RPMI7951 (cell line): Measurements from ENCODE around the gene UBAC2. TPM values are rescaled to one million over a fixed set of nuclear protein-coding genes. Genes with fewer than 3 reads are reported as not detected.

Source experiments
- DNase-seq: peaks from one replicate; pipeline ENCODE4 v3.0.0-alpha.2; 2012; ENCODE audit warnings: low read depth
- total RNA-seq: library from RNA; depleted of rRNA; stranded (reverse); fragments of >200 nt; shearing (Covaris generic); gene quantifications from 2 replicates; pipeline ENCODE4 v1.2.3, GENCODE V29; 2014

The UBAC2 gene
- total RNA-seq, 1 experiment from 2014 or later: 29.1 TPM

GRCh38 chr13:99415851-99416331, 215.2 kb downstream of the UBAC2 start:
- peak; percentile 16 for DNase-seq

- DNase-seq: no peak
Observed at GRCh38 chr13:99416411-99417121, 215.9 kb downstream of the UBAC2 start.

DNA sequence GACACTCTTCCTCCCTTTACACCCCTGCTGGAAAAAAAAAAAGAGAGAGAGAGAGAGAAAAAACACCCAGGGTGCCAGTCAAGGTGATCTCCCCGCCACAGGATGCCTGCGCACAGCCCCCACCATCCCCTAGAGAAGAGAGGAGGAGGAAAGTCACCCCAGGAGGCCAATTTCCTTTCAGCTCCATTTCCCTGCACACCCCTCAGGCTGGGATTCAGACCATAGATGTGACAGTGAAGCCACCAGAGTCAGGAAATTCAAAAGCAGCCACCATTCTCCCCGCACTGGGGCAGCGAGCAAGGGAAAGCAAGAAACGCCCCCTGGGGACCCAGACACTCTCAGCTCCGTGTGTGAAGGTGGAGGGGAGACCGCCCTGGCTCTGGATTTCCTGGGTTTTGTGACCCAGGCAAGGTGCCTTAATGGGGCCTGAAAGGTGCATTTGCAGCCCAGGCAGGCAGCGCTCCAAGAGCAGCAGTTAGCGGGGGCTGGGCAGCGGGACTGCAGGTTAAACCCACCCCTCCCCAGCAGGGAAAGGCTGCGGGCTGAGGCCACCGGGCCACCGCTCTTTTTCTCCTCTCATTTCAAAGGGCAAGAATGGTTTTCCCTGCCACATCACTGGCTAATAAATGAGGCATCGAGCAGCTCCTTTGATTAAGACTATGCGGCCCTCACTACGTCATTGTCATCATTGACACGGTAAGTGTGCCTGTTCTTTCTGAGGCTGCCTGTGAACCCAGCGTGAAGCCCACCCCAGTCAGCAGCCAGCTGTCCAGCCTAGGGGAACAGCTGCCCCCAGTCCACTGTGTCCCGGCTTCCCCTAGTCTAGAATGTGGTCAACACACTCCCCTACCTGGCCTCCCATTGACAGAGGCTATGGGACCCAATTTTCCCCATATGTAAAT, 216.8 kb downstream of the UBAC2 start:
- DNase-seq: no peak

- no peak for DNase-seq
Observed at GRCh38 chr13:99418103-99418842, 217.6 kb downstream of the UBAC2 start.

- no peak for DNase-seq
Observed at GRCh38 chr13:99418843-99419140, 218.1 kb downstream of the UBAC2 start.

- DNase-seq: no peak
Observed at GRCh38 chr13:99419591-99420243, 219.1 kb downstream of the UBAC2 start.

GRCh38 chr13:99421271-99421670, 220.6 kb downstream of the UBAC2 start:
- DNase-seq: no peak

DNA sequence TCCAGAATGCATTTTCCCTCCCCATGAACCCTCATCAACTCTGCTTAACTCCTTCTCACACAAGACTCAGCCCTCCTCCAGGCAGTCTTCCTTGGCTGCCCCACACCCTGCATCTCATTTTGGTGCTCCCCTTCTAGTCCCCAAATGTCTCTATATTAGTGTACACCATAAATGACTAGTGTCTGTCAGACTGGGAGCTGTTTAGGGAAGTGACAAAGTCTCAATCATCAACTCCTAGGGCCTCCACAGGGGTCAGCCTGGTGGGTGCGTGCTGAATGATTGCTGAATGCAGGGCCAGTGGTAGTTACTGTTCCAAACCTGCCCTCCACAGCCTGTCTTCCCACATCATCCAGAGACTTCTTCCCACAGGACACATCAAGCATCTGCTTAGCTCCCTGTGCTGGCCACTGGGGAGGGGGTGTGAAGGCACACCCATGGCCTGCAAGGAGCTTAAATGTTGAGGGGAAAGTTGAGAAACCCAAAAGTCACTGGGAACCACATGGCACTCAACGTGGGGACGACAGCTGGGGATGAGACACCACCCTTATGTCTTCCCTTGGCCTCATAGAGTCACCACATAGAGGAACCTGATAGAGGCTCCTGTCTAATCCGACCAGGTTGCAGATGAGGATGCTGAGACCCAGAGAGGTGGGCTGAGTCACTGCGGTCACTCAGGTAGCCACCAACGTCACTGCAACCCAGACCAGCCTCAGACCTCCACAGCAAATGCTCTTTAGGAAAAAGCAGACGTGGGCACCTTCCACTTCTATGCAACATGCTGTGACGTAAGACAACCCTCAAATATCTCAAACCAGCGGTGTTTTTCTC, 221.3 kb downstream of the UBAC2 start:
- no peak for DNase-seq

GRCh38 chr13:99422586-99423220, 222.0 kb downstream of the UBAC2 start:
- no peak for DNase-seq

- no peak for DNase-seq
Observed at GRCh38 chr13:99425485-99426341, 225.1 kb downstream of the UBAC2 start.

DNA sequence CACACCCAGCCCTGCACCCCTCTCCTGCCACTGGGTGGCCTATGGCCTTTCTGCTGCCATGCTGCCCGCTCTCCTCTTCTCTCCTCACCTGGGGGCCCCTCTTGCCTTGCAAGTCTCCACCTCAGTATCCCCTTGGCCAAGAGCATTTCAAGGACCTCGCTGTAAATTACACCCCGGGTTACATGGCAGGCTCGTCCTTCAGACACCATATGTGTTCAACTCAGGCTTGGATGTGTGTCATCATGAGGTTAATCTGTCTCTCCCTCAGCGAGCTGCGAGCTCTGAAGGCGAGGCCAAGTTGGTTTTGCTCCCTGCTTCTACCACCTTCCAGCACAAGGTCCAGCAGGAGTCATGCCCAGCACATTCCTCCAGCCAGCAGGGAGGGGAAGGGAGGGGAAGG, 225.8 kb downstream of the UBAC2 start:
- no peak for DNase-seq

- DNase-seq: no peak
Observed at GRCh38 chr13:99429670-99430069, 229.0 kb downstream of the UBAC2 start.

DNA sequence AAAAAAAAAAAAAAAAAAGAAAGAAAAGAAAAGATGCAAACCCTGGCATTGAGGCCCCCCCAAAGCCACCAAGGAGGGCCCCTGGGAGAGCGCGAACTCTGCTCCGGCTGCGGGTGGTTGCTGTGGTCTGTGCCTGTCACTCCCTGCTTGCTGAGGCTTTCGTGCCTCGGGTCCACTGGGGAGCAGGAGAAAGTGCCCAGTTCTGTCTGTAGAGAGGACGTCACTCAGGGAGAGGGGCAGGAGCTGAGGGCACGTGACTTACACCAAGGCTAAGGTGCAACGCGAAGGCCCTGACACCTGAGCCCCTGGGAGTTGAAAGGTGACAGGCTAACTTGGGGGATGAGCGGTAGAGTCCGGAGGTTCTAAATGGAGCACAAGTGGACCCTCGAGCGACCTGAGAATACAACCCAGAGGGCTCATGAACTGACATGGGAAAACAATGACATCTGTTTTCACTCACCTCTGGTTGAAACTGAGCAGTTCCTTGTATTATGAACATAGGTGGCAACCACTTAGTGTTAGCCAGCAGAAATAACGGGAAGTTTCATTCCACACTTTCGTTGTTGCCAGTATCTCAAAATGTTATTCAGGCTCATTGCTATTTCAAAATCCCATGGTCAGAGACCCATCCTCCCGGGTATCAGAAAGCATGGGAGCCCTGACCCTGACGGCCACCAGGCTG, 231.4 kb downstream of the UBAC2 start:
- DNase-seq: no peak

- DNase-seq: peak; percentile 79
Observed at GRCh38 chr13:99432609-99433542, 232.2 kb downstream of the UBAC2 start.

DNA sequence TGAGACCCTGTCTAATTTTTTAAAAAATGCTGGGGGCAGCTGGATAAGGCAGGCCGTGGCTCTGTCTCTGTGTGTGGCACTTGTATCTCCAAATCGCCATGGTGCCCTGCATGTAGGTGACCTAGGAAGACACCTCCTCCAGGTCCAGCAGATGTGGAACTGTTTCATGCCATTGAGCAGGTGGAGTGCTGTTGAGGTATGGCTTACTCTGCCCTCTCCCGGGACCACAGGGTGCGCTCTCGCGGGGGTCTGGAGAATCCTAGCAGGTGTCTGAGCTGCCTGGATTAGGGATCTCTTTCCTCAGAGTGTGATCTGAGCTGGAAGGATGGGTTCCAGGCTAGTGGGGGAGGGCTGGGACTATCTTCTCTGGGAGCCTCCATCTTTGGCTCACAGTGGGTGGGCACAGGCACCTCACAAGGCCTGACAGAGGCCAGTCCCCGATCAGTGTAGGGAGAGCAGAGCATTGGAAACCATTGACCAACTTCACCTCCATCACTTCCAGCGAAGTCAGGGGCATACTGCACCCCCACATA, 233.0 kb downstream of the UBAC2 start:
- DNase-seq: no peak

DNA sequence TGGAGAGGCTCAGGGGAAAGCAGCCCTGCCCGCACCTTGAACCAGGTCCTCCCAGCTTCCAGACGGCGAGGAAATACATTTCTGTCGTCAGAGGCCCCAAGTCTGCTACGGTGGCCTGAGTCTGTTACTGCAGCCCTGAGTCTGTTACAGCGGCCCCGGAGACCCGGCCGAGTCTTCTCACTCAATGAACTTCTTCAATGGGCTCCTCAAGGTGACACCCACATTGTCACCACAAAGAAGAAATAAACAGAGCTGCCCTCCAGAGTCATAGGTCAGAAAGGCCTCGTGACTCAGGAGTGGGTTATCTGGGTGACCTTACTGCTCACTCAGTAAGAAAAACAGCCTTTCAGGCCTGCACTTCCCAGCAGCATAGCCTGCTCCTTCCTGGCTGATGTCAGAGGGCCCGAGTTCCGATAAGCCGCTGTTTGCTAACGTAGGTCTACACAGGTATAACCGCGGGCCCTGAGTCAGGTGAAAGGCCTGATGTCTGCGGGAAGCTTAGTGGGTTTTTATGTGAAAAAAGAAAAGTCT, 233.7 kb downstream of the UBAC2 start:
- no peak for DNase-seq

GRCh38 chr13:99435116-99435515, 234.5 kb downstream of the UBAC2 start:
- DNase-seq: no peak
